Natural killer cell (primary cell): ENCODE data around the gene CBX4. TPM values are rescaled to one million over a fixed set of nuclear protein-coding genes. Genes with fewer than 3 reads are reported as not detected.

Experiments
- ATAC-seq, 3 donors: fragments of 150-1000 bp in 2 of 3; fragments of 200-7000 bp in 1 of 3; cut with Tn5 transposase; 1 replicate in 1 of 3; 2 replicates in 2 of 3; pipeline ENCODE4 v1.10.0; 2021; ENCODE audit warnings: mild to moderate bottlenecking in 2 of 3, moderate library complexity in 2 of 3
- DNase-seq, 2 donors: peaks; one replicate each; pipeline versions ENCODE4 v3.0.0 to v3.0.0-alpha.2; 2013 to 2021; ENCODE audit warnings: mixed read lengths in 1 of 2
- H3K27ac ChIP-seq: one replicate; pipeline ENCODE4 v1.5.1; 2013; ENCODE audit warnings: mild to moderate bottlenecking, low read length
- H3K27me3 ChIP-seq: one replicate; pipeline ENCODE4 v1.6.1; 2013; ENCODE audit warnings: low read length; ENCODE audit not compliant: control insufficient read depth, insufficient read depth
- H3K36me3 ChIP-seq: one replicate; pipeline ENCODE4 v1.6.1; 2013; ENCODE audit warnings: low read length; ENCODE audit not compliant: control insufficient read depth, insufficient read depth
- H3K4me1 ChIP-seq: one replicate; pipeline ENCODE4 v1.6.1; 2013; ENCODE audit warnings: low read length; ENCODE audit not compliant: control insufficient read depth, insufficient read depth
- H3K4me3 ChIP-seq: one replicate; pipeline ENCODE4 v1.5.1; 2013; ENCODE audit warnings: low read length
- H3K9me3 ChIP-seq: one replicate; pipeline ENCODE4 v1.6.1; 2013; ENCODE audit warnings: low read length; ENCODE audit not compliant: control insufficient read depth, insufficient read depth
- H3K27ac Mint-ChIP-seq, 2 donors: one replicate each; pipeline ENCODE4 v1.8.0; 2022; ENCODE audit warnings: mild to moderate bottlenecking in 2 of 2, mixed read lengths in 2 of 2, moderate library complexity in 1 of 2
- H3K27me3 Mint-ChIP-seq, 2 donors: one replicate each; pipeline ENCODE4 v1.8.0; 2022; ENCODE audit warnings: low read depth in 2 of 2, mixed read lengths in 2 of 2
- H3K36me3 Mint-ChIP-seq: one replicate; pipeline ENCODE4 v1.8.0; 2022; ENCODE audit warnings: mixed read lengths
- H3K4me1 Mint-ChIP-seq, 2 donors: one replicate each; pipeline ENCODE4 v1.8.0; 2022; ENCODE audit warnings: mixed read lengths in 2 of 2
- H3K4me3 Mint-ChIP-seq: one replicate; pipeline ENCODE4 v1.8.0; 2022; ENCODE audit warnings: mild to moderate bottlenecking, moderate library complexity, mixed read lengths
- H3K9me3 Mint-ChIP-seq, 2 donors: one replicate each; pipeline ENCODE4 v1.8.0; 2022; ENCODE audit warnings: mixed read lengths in 2 of 2
- WGBS: methylation state at CpG from one replicate; pipeline ENCODE4 v1.1.7; 2013; ENCODE audit warnings: missing lambda C conversion rate; ENCODE audit not compliant: insufficient coverage; 5-methylcytosine and 5-hydroxymethylcytosine counted together
- intact Hi-C: fragments of 100-400 bp; cut with micrococcal nuclease; formaldehyde crosslinking; loops from one replicate; pipeline ENCODE4 v1.14.2; 2022
- total RNA-seq, 4 donors: library from RNA; stranded (reverse); fragments of 120-200 nt in 1 of 4; gene quantifications; one replicate each; pipeline versions ENCODE4 v1.2.3 to v1.2.4, GENCODE V29; 2013 to 2022
- TF ChIP-seq, protein P1 (sequence below): fragments of 200-600 bp; IDR thresholded peaks from one replicate; pipeline ENCODE4 v1.8.0; 2022; ENCODE audit warnings: antibody characterized with exemption

Gene CBX4
- total RNA-seq, 3 donors from 2014 or later (not counting 1 experiment from before 2014, with no cell fraction given), result 147 to 220 (median 217) TPM

DNA sequence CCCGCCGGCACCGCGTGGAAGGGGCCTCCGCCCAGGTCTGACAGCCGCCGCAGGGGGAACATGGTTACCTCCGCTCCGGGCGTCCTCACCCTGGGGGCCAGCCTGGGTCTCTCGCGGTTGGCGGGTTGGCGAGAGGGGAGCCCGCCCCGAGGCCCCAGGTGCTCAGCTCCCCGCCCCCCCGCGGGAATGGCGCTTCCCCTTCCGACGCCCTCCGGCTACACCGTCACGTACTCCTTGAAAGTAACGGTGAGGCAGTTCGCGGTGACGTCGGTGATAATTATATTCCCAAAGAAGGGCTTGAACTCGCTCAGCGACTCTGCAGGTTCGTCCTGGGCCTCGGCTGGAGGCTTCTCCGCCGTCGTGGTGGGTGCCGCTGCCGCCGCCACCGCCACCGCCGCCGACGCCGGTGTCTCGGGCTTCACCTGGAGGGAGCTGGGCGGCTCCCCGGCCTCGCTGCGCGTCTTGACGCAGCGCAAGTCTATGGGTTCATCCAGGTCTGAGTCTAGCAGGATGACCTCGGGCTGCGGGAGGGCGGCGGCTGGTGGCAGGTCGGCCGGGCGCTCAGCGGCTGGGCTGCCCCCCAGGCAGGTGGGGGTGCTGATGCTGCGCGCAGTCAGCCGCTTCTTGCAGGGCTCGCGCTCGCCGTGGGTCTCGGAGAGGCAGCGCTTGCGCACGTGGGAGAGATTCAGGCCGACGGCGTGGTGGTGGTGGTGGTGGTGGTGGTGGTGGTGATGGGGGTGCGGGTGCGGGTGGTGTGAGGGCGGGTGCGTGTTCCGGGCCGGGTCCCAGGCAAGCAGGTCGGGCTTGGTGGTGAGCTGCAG is 5.3 kb downstream of the CBX4 start:
- intact Hi-C loops, result no loop called here
- ATAC-seq (no peak), DNase-seq (peak in 1 of 2 donors; percentile 14)
- peak overlapping the region; percentile 67 for H3K4me3 Mint-ChIP-seq
- no peaks in the 10 kb centered on the region for H3K36me3 Mint-ChIP-seq
- peak overlapping the region in 1 of 2 donors; percentile 56 for H3K27ac Mint-ChIP-seq
- H3K4me1 ChIP-seq, result peaks cover 50% of the 10 kb centered on the region
- no peaks in the 10 kb centered on the region for H3K9me3 ChIP-seq
- no peak overlapping the region for H3K27ac ChIP-seq
- H3K9me3 Mint-ChIP-seq, result no peaks in the 10 kb centered on the region
- H3K4me3 ChIP-seq, result no peak overlapping the region
- H3K27me3 Mint-ChIP-seq, result peaks cover 0 to 2% of the 10 kb centered on the region in 2 donors
- no peaks in the 10 kb centered on the region for H3K27me3 ChIP-seq
- H3K36me3 ChIP-seq, result peaks cover 22% of the 10 kb centered on the region
- H3K4me1 Mint-ChIP-seq, result peaks cover 26 to 39% of the 10 kb centered on the region in 2 donors
- 93% methylated on average over 83 of the region's 83 CpGs for WGBS
- TF ChIP-seq, protein P1, sequence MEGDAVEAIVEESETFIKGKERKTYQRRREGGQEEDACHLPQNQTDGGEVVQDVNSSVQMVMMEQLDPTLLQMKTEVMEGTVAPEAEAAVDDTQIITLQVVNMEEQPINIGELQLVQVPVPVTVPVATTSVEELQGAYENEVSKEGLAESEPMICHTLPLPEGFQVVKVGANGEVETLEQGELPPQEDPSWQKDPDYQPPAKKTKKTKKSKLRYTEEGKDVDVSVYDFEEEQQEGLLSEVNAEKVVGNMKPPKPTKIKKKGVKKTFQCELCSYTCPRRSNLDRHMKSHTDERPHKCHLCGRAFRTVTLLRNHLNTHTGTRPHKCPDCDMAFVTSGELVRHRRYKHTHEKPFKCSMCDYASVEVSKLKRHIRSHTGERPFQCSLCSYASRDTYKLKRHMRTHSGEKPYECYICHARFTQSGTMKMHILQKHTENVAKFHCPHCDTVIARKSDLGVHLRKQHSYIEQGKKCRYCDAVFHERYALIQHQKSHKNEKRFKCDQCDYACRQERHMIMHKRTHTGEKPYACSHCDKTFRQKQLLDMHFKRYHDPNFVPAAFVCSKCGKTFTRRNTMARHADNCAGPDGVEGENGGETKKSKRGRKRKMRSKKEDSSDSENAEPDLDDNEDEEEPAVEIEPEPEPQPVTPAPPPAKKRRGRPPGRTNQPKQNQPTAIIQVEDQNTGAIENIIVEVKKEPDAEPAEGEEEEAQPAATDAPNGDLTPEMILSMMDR, result no peak

DNA sequence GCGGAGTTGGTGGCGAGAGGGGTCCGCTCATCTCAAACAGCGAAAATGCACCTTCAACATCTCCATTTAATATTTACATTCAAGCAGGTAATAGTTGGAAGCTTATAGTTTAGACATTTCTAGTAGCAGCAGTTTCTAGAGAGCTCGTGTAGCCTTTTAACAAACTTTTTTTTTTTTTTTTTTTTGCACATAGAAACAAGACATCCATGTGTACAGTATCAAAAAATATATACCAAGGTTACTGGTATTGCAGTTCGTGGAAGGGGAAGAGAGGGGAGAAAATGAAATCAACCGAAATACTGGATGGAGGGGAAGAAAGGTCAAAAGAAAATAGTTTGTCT is 6.2 kb downstream of the CBX4 start:
- H3K4me3 ChIP-seq, result no peak overlapping the region
- H3K27ac ChIP-seq, result no peak overlapping the region
- Mint-ChIP-seq H3K27ac (peak overlapping the region in 1 of 2 donors; percentile 36), H3K4me1 (peaks cover 21 to 34% of the 10 kb centered on the region in 2 donors), H3K9me3 (no peaks in the 10 kb centered on the region), H3K36me3 (no peaks in the 10 kb centered on the region), H3K27me3 (peaks cover 0 to 2% of the 10 kb centered on the region in 2 donors), H3K4me3 (peak overlapping the region; percentile 65)
- DNase-seq (no peak), ATAC-seq (no peak)
- intact Hi-C loops, result no loop called here
- TF ChIP-seq, protein P1, result no peak
- WGBS, result 80% methylated on average over 1 of the region's 7 CpGs
- no peaks in the 10 kb centered on the region for H3K9me3 ChIP-seq
- H3K36me3 ChIP-seq, result peaks cover 22% of the 10 kb centered on the region
- no peaks in the 10 kb centered on the region for H3K27me3 ChIP-seq
- H3K4me1 ChIP-seq, result peaks cover 45% of the 10 kb centered on the region

DNA sequence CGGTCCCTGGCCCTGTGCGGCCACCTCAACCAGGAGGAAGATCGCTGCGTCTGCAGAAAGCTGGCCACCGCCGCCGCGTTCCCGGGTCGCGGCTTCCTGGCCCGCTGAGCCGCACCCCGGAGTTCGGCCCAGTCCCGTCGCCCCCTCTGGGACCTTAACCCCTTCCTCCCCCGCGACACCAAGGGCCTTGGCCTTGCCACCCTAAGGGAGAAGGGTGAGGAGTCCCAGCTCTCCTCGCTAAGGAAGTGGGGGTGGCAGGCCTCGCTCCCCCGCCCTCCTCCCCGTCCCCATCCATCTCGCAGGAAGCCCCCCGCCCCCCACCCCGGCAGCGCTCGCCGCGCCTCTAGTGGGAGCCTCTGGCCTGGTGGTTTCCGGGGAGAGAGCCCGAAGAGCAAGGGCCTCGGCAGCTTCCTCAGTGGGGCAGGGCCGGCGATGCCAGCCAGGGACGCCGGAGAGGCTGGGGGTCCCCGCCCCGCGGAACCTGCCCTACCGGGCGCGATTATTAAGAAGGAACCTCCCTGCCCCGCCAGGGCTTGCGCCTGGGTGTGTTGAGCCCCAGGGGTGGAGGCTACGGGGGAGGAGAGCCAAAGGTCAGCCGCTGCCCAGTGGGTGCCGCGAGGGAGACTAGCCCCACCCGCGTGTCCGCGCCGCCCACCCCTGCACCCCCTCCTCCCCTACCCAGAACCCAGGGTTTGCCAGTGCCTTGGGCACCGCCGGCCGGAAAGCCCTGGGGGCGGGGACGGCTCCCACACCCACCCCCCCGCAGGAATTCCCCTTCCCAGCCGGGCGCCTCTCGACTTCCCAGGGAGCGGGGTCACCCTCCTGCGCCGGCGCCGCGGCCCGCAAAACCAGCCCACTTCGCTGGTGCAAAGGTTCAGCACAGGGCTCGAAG is 6.8 kb downstream of the CBX4 start:
- peak overlapping the region in 1 of 2 donors; percentile 36 for H3K27ac Mint-ChIP-seq
- H3K9me3 Mint-ChIP-seq, result no peaks in the 10 kb centered on the region
- intact Hi-C loops, result no loop called here
- WGBS, result 59% methylated on average over 66 of the region's 72 CpGs
- peaks cover 15 to 28% of the 10 kb centered on the region in 2 donors for H3K4me1 Mint-ChIP-seq
- no peaks in the 10 kb centered on the region for H3K27me3 ChIP-seq
- ATAC-seq (peak in 1 of 3 donors; percentile 4), DNase-seq (peak in 1 of 2 donors; percentile 38)
- no peaks in the 10 kb centered on the region for H3K36me3 Mint-ChIP-seq
- H3K4me1 ChIP-seq, result peaks cover 39% of the 10 kb centered on the region
- H3K4me3 Mint-ChIP-seq, result peak overlapping the region; percentile 65
- TF ChIP-seq, protein P1, result no peak
- H3K27me3 Mint-ChIP-seq, result peaks cover 0 to 2% of the 10 kb centered on the region in 2 donors
- peaks cover 22% of the 10 kb centered on the region for H3K36me3 ChIP-seq
- no peak overlapping the region for H3K4me3 ChIP-seq
- no peak overlapping the region for H3K27ac ChIP-seq
- no peaks in the 10 kb centered on the region for H3K9me3 ChIP-seq
